Stimulated activated CD8-positive, alpha-beta memory T cell treated with anti-CD3 and anti-CD28 coated beads, Interleukin-2, amount 100 ng/mL, for 48 hours (primary cell): ENCODE data around the gene TMEM51.

Experiments
- DNase-seq, 2 donors: peaks; one replicate each; pipeline ENCODE4 v3.0.0-alpha.2; 2020; ENCODE audit warnings: low read depth in 2 of 2

TMEM51 gene

DNA sequence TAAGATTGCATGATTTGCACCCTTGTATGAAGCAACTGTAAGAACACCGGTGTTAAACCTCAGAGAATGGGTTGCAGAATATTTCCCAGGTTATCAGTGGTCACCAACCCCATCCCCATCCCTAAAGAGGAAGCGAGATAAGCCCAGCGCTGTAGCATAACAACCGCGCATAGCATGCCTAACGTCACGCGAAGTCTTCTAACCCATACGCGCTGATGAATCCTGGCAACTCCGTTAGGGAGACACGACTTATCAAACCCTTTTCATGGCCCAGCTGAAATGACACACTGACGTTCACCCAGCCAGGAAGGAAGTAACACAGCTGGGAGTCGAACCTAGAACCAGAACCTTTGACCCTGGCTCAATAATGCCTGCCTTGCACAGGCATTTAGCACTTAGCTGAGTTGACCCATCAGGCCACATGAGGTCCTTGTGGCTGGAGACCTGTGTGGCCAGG, 24.2 kb downstream of the TMEM51 start:
- no peak for DNase-seq

DNA sequence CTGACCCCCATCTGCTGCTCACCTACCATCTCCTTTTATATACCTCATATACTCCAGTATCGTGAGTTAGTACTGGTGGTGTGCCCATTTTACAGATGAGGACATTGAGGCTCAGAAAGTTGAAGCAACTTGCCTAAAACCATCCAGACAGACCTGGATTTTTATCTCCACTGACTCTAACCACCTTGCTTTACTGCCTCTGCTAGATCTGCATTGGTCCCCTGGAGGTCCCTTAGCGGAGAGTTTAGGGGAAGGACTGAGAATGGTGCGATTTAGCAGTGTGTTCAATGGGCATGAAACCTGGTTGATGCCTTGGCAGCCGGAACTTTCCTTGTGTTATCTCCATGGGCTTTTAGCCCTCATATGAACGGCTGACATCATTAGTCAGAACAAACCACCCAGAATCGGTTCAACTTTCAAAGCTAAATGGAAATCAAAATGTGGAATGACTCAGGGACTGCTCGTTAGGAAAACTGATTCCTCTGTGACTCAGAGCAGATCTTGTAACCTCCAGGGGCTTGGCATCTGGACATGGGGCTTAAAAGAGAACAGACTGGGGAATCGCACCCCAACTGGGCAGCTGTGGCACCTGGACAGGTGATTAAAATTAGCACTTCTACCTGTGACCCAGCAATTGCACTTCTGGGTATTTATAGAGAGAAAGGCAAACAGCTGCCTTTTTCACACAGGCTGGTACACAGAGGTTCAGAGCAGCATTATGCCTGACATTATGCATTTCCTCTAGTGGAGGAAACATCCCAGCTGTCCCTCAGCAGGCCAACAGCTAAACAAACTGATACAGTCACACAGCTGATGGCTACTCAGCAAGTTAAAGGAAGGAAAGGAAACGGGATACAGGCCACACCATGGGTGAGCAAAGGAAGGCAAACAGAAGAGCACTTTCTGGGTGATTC, 25.3 kb downstream of the TMEM51 start:
- DNase-seq = no peak

- DNase-seq = no peak
Observed at GRCh38 chr1:15179485-15179883, 25.9 kb downstream of the TMEM51 start.

GRCh38 chr1:15180189-15180588, 26.6 kb downstream of the TMEM51 start:
- DNase-seq = no peak

DNA sequence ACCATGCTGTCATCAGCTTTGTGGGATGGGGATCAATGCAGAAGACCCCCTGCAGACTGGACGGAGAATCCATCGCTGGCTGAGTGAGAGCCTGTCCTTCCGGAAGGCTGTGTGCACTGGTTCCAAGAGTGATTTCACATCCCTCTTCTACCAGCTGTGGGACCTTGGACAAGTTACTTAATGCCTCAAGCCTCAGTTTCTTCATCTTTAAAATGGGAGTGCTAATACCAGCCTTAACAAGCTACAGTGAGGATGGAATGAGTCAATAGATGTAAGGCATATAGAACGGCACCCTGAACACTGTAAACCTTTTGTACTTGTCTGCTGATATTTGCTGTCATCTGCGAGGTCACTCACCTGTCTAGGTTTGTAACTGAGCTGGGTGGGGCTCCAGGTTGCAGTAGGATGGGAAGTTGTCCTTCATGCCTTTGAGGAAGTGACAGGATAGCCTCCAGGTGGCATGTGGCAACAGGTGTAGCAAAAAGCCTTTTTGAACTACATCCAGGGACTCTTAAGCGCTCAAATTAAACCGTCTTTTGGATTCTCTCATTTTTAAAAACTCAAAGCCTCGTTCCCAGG, 27.5 kb downstream of the TMEM51 start:
- no peak for DNase-seq

DNA sequence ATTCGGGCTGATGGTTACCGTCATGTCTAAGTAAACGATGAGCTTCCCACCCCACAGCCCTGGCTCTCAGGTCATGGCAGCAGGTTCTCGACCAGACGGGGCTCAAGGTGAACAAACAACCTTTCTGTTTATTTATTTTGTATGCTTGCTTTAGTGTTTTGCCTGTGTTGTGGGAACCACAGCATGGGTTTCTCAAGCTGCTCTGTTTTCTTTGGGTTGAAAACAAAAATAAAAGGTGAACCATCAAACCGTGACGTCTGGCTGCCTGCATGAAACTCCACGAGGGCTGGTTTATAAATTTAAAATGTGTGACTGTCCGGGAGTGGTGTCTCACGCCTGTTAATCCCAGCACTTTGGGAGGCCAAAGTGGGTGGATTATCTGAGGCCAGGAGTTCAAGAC, 28.0 kb downstream of the TMEM51 start:
- no peak for DNase-seq

DNA sequence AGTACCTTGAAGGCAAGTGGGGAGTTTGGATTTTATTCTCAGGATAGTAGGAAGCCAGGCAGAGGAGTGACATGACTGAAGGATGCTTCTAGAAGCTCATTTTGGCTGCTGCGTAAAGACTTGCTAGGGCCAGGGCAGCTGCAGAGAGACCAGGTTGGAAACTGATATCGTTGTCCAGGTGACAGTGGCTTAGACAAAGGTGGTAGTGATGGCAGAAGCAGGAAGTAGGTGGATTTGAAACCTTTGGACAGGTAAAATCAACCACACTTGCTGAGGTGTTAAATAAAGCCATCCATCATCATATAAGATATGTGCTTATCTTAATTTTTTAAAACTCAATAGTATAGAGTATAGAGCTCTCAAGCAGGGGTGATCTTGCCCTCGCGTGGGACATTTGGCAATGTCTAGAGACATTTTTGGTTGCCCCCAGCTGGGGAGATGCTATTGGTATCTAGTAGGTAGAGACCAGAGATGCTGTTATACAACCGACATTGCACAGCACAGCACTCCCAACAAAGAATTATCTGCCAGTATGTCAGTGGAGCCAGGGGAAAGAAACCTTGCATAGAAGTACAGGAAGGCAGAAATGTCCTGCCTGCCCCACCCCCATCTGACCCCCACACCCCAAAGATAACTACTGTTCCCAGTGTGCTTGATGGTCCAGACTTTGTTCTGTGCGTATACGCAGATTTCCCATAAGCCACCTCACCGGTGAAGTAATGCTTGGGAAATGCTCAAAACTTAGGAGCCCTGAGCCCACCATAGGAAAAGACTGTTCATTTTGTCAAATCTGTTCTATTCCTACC, 31.1 kb downstream of the TMEM51 start:
- DNase-seq = no peak

GRCh38 chr1:15185617-15186016, 32.1 kb downstream of the TMEM51 start:
- DNase-seq = no peak

- DNase-seq = no peak
Observed at GRCh38 chr1:15186073-15186845, 32.7 kb downstream of the TMEM51 start.

GRCh38 chr1:15186846-15187151, 33.3 kb downstream of the TMEM51 start:
- DNase-seq = no peak

- DNase-seq = no peak
Observed at GRCh38 chr1:15187175-15188129, 33.9 kb downstream of the TMEM51 start.

DNA sequence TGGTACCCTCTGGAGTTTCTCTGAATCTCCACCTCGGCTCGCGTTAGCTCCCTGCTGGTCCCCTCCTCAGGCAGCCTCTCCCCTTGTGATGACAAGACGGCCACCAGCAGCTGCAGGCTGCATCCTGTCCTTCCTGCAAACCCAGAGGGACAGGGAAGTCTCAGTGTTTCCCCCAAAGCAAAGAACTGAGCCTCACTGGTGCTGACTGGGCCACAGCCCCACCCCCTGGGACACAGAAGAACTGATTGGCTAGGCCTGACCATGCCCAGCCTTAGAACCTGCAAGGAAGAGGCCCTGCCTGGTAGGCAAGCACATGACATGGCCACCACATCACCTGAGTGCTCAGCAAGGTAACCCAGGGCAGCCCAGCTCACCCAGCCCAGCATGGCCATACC, 34.6 kb downstream of the TMEM51 start:
- no peak for DNase-seq

- no peak for DNase-seq
Observed at GRCh38 chr1:15188678-15189077, 35.1 kb downstream of the TMEM51 start.

- no peak for DNase-seq
Observed at GRCh38 chr1:15189692-15190370, 36.3 kb downstream of the TMEM51 start.

- DNase-seq = no peak
Observed at GRCh38 chr1:15191267-15191666, 37.7 kb downstream of the TMEM51 start.

- DNase-seq = no peak
Observed at GRCh38 chr1:15191770-15192169, 38.2 kb downstream of the TMEM51 start.

GRCh38 chr1:15192916-15193550, 39.5 kb downstream of the TMEM51 start:
- DNase-seq = no peak

GRCh38 chr1:15195420-15196052, 42.0 kb downstream of the TMEM51 start:
- no peak for DNase-seq

DNA sequence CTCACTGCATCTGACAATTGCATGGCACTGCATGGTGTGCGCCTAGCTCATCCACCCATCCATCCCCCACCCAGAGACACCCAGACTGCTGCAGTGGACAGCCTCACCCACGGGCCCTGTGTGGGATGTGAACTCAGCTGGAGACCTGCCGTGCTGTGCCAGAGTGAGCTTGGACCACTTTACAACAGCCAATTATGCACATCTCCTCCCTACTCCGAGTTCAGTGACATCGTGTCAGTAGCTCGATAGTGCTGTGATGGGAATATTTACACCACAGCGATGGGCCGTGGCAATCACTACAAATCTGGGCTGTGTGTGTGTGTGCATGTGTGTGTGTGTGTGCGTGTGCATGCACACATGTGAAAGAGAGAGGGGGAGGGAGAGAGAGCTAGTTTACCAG, 42.5 kb downstream of the TMEM51 start:
- no peak for DNase-seq
